ENCODE measurements around the gene LMBR1. TPM values are rescaled to one million over a fixed set of nuclear protein-coding genes. Genes with fewer than 3 reads are reported as not detected.

Gene LMBR1
- polyA plus RNA-seq, 1 experiment = 5.3 TPM

DNA sequence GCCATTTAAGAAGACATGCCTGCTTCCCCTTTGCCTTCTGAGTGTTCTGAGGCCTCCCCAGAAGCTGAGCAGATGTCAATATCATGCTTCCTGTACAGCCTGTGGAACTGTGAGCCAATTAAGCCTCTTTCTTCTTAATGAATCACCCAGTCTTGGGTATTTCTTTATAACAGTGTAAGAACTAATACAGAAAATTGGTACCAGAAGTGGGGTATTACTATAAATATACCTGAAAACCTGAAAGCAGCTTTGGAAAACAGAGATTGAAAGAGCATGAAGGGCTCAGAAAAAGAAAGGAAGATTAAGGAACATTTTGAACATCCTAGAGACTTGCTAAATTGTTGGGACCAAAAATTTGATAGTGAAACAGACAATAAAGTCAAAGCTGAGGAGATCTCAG lies 264.4 kb downstream of the LMBR1 start:
- no peak for TF ChIP-seq CTCF (IDR thresholded peaks at IDR 0.05; ENCODE audit: insufficient read depth, low read depth, low read length)
- no peaks in the 10 kb centered on the region for H3K27me3 ChIP-seq (ENCODE audit: control insufficient read depth, insufficient read depth, low read length)
- H3K36me3 ChIP-seq (ENCODE audit: control insufficient read depth, insufficient read depth, low read length) = no peaks in the 10 kb centered on the region
- no peak for DNase-seq (ENCODE audit: low read depth)
- ChIA-PET POLR2A (no interaction called here), CTCF (no interaction called here)
- no peak overlapping the region for H3K4me3 ChIP-seq (ENCODE audit: low read depth, low read length)

Small RNA genes within 50 kb of the gene (small RNA-seq; reads per million reads assigned to genes)
- gene RNU4-31P (ENCODE audit: insufficient read length, low read depth, low replicate concordance) = not detected

Other genes with a start within 250 kb of the LMBR1 start
- 8.0 and 9.5 TPM in 2 replicates for gene NOM1, start 56.5 kb upstream of the LMBR1 start, polyA plus RNA-seq (2011; rRNA removed)
- not detected in 2 replicates for gene MNX1, start 117.5 kb upstream of the LMBR1 start, polyA plus RNA-seq (2011; rRNA removed)
- gene UBE3C, start 245.7 kb upstream of the LMBR1 start, polyA plus RNA-seq (2011; rRNA removed) = 50.0 and 58.1 TPM in 2 replicates

All from BJ (cell line).